ENCODE data around the gene ATXN7L3. TPM values are rescaled to one million over a fixed set of nuclear protein-coding genes. Genes with fewer than 3 reads are reported as not detected.
A peak's percentile ranks its signal among the peaks of the same experiment; 100 is the strongest.

ATXN7L3 gene
- total RNA-seq, 8 experiments from 2014 or later, result 32.3 to 59.2 (median 50.3) TPM

- H3K27ac ChIP-seq, result no peak overlapping the region
- WGBS, 10 experiments, result 87% methylated on average over 3 of the region's 17 CpGs; no CpG with 5 or more reads in 9 of the 10 experiments
- in situ Hi-C loops (cut with MboI; ENCODE audit: low pct_unique_long_range_greater_than_20kb in 2 of 9, low sequenced_read_pairs in 9 of 9, unreplicated experiment in 9 of 9), result loop anchor here in 3 of 9 experiments (25.0 kb wide), 1 partner anchor 130 kb away; the partner anchor contains the start of gene GRN (in 3 of the 3)
- peaks cover 6 to 10% of the 10 kb centered on the region in 2 donors for H3K4me1 ChIP-seq (replicated peaks in 1 of 2)
- H3K4me3 ChIP-seq, result no peak overlapping the region
- ATAC-seq (replicated peaks in 6 of 8), result no peak
Observed at GRCh38 chr17:44207319-44207718, 7.6 kb upstream of the ATXN7L3 start.

GRCh38 chr17:44206825-44207155 is 7.1 kb upstream of the ATXN7L3 start:
- WGBS, 10 experiments, result 96% methylated on average over 4 of the region's 6 CpGs; no CpG with 5 or more reads in 9 of the 10 experiments
- ATAC-seq (replicated peaks in 6 of 8), result no peak
- Histone ChIP-seq H3K4me1 (replicated peaks in 1 of 2) (peaks cover 6 to 7% of the 10 kb centered on the region in 2 donors), H3K4me3 (no peak overlapping the region), H3K27ac (no peak overlapping the region)
- in situ Hi-C loops (cut with MboI; ENCODE audit: low pct_unique_long_range_greater_than_20kb in 2 of 9, low sequenced_read_pairs in 9 of 9, unreplicated experiment in 9 of 9), result loop anchor here in 3 of 9 experiments (25.0 kb wide), 1 partner anchor 131 kb away; the partner anchor contains the start of gene GRN (in 3 of the 3)

GRCh38 chr17:44205962-44206824 is 6.5 kb upstream of the ATXN7L3 start:
- in situ Hi-C loops (cut with MboI; ENCODE audit: low pct_unique_long_range_greater_than_20kb in 2 of 9, low sequenced_read_pairs in 9 of 9, unreplicated experiment in 9 of 9), result loop anchor here in 3 of 9 experiments (25.0 kb wide), 1 partner anchor 131 kb away; the partner anchor contains the start of gene GRN (in 3 of the 3)
- no peak for ATAC-seq (replicated peaks in 6 of 8)
- 39 to 100% (median 62%) methylated on average over 1 to 7 of the region's 13 CpGs; no CpG with 5 or more reads in 4 of the 10 experiments for WGBS, 10 experiments
- no peak overlapping the region for H3K4me3 ChIP-seq
- H3K4me1 ChIP-seq (replicated peaks in 1 of 2), result peaks cover 4 to 7% of the 10 kb centered on the region in 2 donors
- no peak overlapping the region for H3K27ac ChIP-seq

- in situ Hi-C loops (cut with MboI; ENCODE audit: low pct_unique_long_range_greater_than_20kb in 2 of 9, low sequenced_read_pairs in 9 of 9, unreplicated experiment in 9 of 9), result loop anchor here in 3 of 9 experiments (25.0 kb wide), 1 partner anchor 133 kb away; the partner anchor contains the start of gene GRN (in 3 of the 3)
- ATAC-seq (replicated peaks in 6 of 8), result peak in 2 of 8 experiments; percentile 11 to 12
- H3K4me1 ChIP-seq (replicated peaks in 1 of 2), result peaks cover 5% of the 10 kb centered on the region in 2 donors
- 0 to 92% (median 76%) methylated on average over 1 to 5 of the region's 5 CpGs; no CpG with 5 or more reads in 3 of the 10 experiments for WGBS, 10 experiments
- no peak overlapping the region for H3K27ac ChIP-seq
- no peak overlapping the region for H3K4me3 ChIP-seq
Observed at GRCh38 chr17:44204441-44204882, 4.8 kb upstream of the ATXN7L3 start.

- Histone ChIP-seq H3K27ac (no peak overlapping the region), H3K4me3 (no peak overlapping the region), H3K4me1 (replicated peaks in 1 of 2) (peaks cover 5% of the 10 kb centered on the region in 2 donors)
- in situ Hi-C loops (cut with MboI; ENCODE audit: low pct_unique_long_range_greater_than_20kb in 2 of 9, low sequenced_read_pairs in 9 of 9, unreplicated experiment in 9 of 9), result loop anchor here in 3 of 9 experiments (25.0 kb wide), 1 partner anchor 133 kb away; the partner anchor contains the start of gene GRN (in 3 of the 3)
- peak in 2 of 8 experiments; percentile 0 for ATAC-seq (replicated peaks in 6 of 8)
- WGBS, 10 experiments, result 28 to 80% (median 43%) methylated on average over 1 to 9 of the region's 9 CpGs
Observed at GRCh38 chr17:44203731-44204440, 4.2 kb upstream of the ATXN7L3 start.

- 60 to 100% (median 80%) methylated on average over 1 to 4 of the region's 4 CpGs; no CpG with 5 or more reads in 2 of the 10 experiments for WGBS, 10 experiments
- Histone ChIP-seq H3K4me1 (replicated peaks in 1 of 2) (peaks cover 11 to 12% of the 10 kb centered on the region in 2 donors), H3K4me3 (no peak overlapping the region), H3K27ac (no peak overlapping the region)
- ATAC-seq (replicated peaks in 6 of 8), result no peak
- in situ Hi-C loops (cut with MboI; ENCODE audit: low pct_unique_long_range_greater_than_20kb in 2 of 9, low sequenced_read_pairs in 9 of 9, unreplicated experiment in 9 of 9), result loop anchor here in 3 of 9 experiments (25.0 kb wide), 1 partner anchor 135 kb away; the partner anchor contains the start of gene GRN (in 3 of the 3)
Observed at GRCh38 chr17:44202756-44203155, 3.1 kb upstream of the ATXN7L3 start.

GRCh38 chr17:44200478-44201155 is 933 bp upstream of the ATXN7L3 start:
- peak in 6 of 8 experiments; percentile 22 to 52 (median 46) for ATAC-seq (replicated peaks in 6 of 8)
- H3K27ac ChIP-seq, result peak overlapping the region; percentile 93 to 97
- H3K4me1 ChIP-seq (replicated peaks in 1 of 2), result peaks cover 15 to 16% of the 10 kb centered on the region in 2 donors
- peak overlapping the region; percentile 70 to 99 (median 86) for H3K4me3 ChIP-seq
- in situ Hi-C loops (cut with MboI; ENCODE audit: low pct_unique_long_range_greater_than_20kb in 2 of 9, low sequenced_read_pairs in 9 of 9, unreplicated experiment in 9 of 9), result loop anchor here in 3 of 9 experiments (25.0 kb wide), 1 partner anchor 137 kb away; the partner anchor contains the start of gene GRN (in 3 of the 3)
- 15 to 56% (median 28%) methylated on average over 1 to 7 of the region's 36 CpGs; no CpG with 5 or more reads in 3 of the 10 experiments for WGBS, 10 experiments

- in situ Hi-C loops (cut with MboI; ENCODE audit: low pct_unique_long_range_greater_than_20kb in 2 of 9, low sequenced_read_pairs in 9 of 9, unreplicated experiment in 9 of 9), result no loop called here
- peaks cover 15 to 16% of the 10 kb centered on the region in 2 donors for H3K4me1 ChIP-seq (replicated peaks in 1 of 2)
- 0% methylated on average over 1 to 3 of the region's 68 CpGs; no CpG with 5 or more reads in 7 of the 10 experiments for WGBS, 10 experiments
- H3K27ac ChIP-seq, result peak overlapping the region; percentile 97 to 98
- H3K4me3 ChIP-seq, result peak overlapping the region; percentile 70 to 99 (median 86)
- peak; percentile 6 to 26 (median 16) for ATAC-seq (replicated peaks in 6 of 8)
Observed at GRCh38 chr17:44198721-44199552, 747 bp downstream of the ATXN7L3 start.

GRCh38 chr17:44197980-44198720 is 1.5 kb downstream of the ATXN7L3 start:
- H3K4me3 ChIP-seq, result peak overlapping the region; percentile 70 to 99 (median 86)
- in situ Hi-C loops (cut with MboI; ENCODE audit: low pct_unique_long_range_greater_than_20kb in 2 of 9, low sequenced_read_pairs in 9 of 9, unreplicated experiment in 9 of 9), result no loop called here
- peak overlapping the region; percentile 97 to 98 for H3K27ac ChIP-seq
- peaks cover 15 to 16% of the 10 kb centered on the region in 2 donors for H3K4me1 ChIP-seq (replicated peaks in 1 of 2)
- WGBS, 10 experiments, result 0 to 100% (median 75%) methylated on average over 1 to 7 of the region's 11 CpGs; no CpG with 5 or more reads in 3 of the 10 experiments
- ATAC-seq (replicated peaks in 6 of 8), result peak in 3 of 8 experiments; percentile 2 to 16 (median 11)

- H3K4me3 ChIP-seq, result no peak overlapping the region
- peaks cover 15 to 16% of the 10 kb centered on the region in 2 donors for H3K4me1 ChIP-seq (replicated peaks in 1 of 2)
- 90 to 100% (median 90%) methylated on average over 1 to 2 of the region's 15 CpGs; no CpG with 5 or more reads in 7 of the 10 experiments for WGBS, 10 experiments
- in situ Hi-C loops (cut with MboI; ENCODE audit: low pct_unique_long_range_greater_than_20kb in 2 of 9, low sequenced_read_pairs in 9 of 9, unreplicated experiment in 9 of 9), result no loop called here
- H3K27ac ChIP-seq, result no peak overlapping the region
- ATAC-seq (replicated peaks in 6 of 8), result no peak
Observed at GRCh38 chr17:44197107-44197506, 2.6 kb downstream of the ATXN7L3 start.

Measured in motor neuron (in vitro differentiated cells).